CD4-positive, alpha-beta T cell treated with Interleukin-2 at 100 ng/mL for 4 hours (primary cell): ENCODE results near the gene MCM5.
"Not testable (repeated sequence)": the region's sequence is repeated elsewhere in the genome, so short reads cannot be mapped to it uniquely, and the experiment has no call there.

Experiments
- DNase-seq: peaks from one replicate; pipeline ENCODE4 v3.0.0-alpha.2; 2020; ENCODE audit warnings: low spot score

MCM5 gene

DNA sequence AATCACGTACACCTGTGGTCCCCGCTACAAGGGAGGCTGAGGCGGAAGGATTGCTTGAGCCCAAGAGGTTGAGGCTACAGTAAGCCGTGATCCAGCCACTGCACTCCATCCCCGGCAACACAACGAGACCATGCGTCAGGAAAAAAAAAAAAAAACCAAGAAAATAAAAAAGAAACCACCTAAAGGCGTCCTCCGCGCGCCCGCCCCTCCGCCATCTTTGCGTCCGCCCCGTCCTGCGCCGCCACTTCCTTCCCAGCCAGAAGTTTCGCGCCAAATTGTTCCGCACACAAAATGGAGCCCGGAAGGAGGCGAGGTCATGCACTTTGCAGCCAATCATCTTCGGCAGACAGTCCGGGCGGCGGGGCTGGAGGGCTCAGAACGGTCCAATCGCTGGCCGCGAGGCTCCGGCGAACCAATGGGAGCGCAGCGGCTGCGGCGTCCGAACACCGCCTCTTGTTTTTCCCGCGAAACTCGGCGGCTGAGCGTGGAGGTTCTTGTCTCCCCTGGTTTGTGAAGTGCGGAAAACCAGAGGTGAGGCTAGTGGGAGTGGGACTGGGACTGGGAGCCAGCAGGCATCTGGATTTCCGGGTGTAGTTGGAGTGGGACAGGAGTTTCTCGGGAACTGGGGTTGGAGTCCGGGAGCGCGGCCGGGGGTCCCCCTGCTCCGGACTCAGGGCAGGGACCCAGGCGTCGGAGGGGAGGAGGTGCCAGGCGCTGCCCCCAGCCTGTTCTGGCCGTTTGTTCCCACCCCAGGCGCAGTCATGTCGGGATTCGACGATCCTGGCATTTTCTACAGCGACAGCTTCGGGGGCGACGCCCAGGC is at the start of gene MCM5:
Gene MCM5, plus strand, starts transcription at position 463 of the 823 bp plus-strand sequence. Its CDS starts 299 bp downstream, at position 762.
- DNase-seq, result peak; percentile 98

- peak; percentile 89 for DNase-seq
Observed at GRCh38 chr22:35350539-35351503, 49.1 kb upstream of the MCM5 start.

- DNase-seq, result peak; percentile 37
Observed at GRCh38 chr22:35352214-35353111, 47.5 kb upstream of the MCM5 start.

DNA sequence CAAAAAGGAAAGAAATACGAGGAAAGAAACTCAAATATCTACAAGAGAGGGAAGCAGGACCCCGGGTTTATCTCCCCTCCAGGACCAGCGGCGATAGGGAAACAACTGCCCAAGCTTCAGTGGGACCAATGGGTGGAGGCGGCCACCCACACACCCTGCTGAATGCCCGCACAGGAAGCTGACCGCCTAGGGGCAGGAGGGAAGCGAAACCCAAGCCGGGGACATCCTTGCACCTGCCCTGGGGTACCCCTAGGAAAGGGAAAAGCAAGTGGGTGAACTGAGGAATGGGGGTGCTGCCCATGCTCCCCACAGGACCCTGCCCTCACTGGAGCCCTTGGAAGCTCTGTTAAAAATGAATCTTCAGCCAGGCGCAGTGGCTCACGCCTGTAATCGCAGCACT is 46.6 kb upstream of the MCM5 start:
- DNase-seq, result no peak

DNA sequence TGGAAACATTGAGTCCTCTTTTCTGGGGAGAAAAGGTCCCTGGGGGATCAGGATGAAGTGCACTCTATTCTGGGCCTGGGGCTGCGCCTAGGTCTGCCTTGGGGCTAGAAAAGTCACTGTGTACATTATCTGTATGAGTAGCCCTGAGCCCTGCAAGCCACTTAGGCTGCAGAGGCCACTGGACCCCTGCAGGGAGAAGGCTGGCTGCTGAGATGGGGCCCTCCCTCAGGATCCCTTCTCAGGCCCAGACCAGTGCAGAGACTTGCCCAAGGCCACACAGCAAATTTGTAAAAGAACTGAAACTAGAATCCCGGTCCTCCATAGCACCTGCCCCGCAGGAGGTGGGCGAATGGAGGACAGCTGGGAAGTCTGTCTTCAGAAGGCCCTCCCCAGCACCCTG is 45.9 kb upstream of the MCM5 start:
- no peak for DNase-seq

GRCh38 chr22:35357883-35358621 is 41.9 kb upstream of the MCM5 start:
- DNase-seq, result no peak

GRCh38 chr22:35359380-35360065 is 40.4 kb upstream of the MCM5 start:
- DNase-seq, result no peak

- no peak for DNase-seq
Observed at GRCh38 chr22:35361001-35361558, 38.9 kb upstream of the MCM5 start.

DNA sequence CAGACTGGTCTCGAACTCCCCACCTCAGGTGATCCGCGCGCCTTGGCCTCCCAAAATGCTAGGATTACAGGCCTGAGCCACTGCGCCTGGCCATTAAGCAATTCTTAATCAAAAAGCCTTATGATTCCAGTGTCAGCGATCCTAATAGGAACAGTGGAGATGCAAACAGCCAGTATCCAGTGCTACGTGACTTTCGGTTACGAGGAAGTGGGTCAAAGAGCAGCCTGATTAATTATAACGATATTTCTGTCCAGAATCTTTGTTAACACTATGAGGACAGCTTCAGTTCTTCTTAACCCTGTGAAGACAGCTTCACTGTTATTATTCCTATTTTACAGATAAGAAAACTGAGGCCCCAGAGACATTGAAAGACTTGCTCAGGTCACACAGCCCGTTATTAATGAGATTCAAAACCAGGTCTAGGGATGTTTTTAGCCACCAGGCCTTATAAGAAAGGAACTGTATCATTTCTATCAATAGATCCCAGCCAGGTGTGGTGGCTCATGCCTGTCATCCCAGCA is 36.3 kb upstream of the MCM5 start:
- no peak for DNase-seq

GRCh38 chr22:35364230-35364629 is 35.7 kb upstream of the MCM5 start:
- DNase-seq, result not testable (repeated sequence)

DNA sequence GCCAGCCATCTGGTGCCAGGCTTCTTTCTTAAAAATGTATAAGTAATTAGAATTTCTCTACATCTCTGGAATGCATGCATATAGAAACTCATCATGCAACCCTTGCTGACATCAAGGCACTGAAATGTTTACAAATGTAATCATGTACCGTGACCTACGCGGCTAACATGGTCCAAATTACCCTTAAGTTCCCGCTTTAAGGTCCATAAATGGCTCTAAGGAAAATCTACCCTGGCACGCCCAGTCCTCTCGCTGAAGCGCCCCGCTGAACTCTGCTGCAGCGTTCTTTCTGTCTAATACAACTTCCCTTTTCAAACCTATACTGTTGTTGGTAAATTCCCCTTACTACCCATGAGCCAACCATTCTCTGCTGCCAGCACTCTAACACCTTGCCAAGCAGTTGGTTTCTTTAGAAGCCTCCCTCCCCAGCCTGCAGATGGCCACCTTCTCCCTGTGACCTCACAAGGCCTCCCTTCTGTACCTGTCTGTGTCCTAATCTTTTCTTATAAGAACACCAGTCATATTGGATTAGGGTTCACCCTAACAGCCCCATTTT is 32.5 kb upstream of the MCM5 start:
- DNase-seq, result no peak

DNA sequence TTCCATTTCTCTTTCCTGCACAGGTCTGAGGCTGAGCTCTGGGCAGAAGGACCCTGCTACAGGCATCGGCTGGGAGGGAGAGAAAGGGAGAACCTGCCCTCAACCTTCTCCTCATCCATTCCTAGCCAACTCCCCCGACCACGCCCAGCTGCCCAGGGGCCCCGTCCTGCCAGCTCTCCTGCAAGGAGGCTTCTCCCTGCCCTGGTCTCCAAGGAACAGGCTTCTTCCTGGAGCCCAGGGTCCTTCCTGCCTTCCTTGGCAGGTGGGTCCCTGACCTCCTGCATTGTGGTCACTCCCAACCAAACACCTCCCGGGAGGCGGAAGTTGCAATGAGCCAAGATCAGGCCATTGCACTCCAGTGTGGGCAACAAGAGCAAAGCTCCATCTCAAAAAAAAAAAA is 31.6 kb upstream of the MCM5 start:
- no peak for DNase-seq

DNA sequence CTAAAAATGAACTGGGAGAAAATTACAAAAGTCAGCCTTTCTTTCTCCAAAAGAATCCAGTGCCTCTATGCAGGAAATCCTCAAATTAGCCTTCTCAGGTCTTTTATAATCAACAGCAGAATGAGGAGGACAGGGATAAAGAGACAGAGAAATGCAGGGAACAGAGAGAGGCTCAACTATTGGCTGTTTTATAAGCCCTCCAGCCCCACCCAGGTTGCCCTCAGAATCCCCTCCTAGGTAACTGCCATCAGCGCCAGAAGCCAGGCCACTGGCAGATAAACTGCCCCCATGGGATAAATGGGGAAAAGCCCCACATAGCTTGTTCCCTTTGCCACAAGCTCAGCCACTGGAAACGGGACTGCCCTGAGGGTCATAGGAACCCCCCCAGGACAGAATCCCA is 29.9 kb upstream of the MCM5 start:
- no peak for DNase-seq

- no peak for DNase-seq
Observed at GRCh38 chr22:35373781-35374180, 26.2 kb upstream of the MCM5 start.

DNA sequence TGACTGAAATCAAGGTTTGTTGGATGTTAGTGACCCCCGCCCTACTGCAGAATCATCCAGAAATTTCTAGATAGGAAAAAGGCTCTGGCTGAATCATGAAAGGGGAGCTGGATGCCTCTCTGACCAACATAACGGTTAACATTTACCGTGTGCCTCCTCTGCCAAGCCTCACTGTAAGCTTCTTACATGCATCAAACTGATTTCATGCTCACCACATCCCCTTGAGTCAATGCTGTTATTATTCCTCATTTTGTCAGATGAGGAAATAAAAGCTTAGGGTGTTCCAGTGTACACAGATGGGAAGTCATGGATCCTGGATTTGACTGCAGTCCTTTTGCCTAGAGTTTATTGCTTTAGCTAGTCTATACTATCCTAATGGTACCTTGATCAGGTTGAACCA is 24.9 kb upstream of the MCM5 start:
- DNase-seq, result no peak

GRCh38 chr22:35375526-35375925 is 24.4 kb upstream of the MCM5 start:
- DNase-seq, result no peak

DNA sequence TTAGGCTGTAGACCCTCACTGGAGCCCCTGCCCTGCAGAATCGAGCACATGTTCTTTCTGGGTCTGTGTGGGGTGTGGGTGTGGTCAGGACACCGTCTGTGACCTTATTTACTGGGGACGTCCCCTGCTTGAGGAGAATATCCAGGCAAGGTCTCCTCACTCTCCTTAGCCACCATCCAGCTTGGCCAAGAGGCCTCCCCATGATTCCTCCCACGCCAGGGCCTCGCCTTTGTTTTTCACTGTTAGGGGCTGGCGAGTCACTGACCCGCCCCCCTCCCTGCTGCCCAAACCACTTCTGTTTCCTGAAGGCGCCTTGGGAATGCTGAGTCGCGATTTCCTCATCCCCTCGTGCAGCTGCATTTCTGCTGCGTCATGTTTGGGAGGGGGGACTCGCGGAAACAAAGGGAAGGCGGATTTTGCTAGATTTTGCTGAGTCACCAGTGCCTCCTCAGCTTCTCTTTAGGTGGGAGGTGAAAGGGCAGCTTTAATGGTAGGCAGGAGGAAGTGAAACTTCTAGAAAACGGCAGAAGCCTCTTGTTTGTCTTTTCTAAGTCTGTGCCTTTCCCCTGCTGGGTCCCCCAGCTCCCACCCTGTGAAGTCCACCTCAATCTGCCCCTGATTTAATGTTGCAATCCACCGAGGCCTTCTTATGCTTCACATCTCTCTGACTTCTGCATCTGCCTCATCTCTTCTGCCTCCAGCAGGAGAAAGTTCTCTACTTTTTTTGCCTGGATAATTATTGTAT is 23.0 kb upstream of the MCM5 start:
- DNase-seq, result peak; percentile 32

- DNase-seq, result no peak
Observed at GRCh38 chr22:35377735-35378134, 22.2 kb upstream of the MCM5 start.

GRCh38 chr22:35378621-35379020 is 21.3 kb upstream of the MCM5 start:
- DNase-seq, result no peak
